GM19023 (cell line): ENCODE results near the gene SGCG.

Experiments used
- ATAC-seq: cut with Tn5 transposase; IDR thresholded peaks from one replicate; pipeline ENCODE4 v1.9.1; 2021; ENCODE audit warnings: mild to moderate bottlenecking, moderate library complexity; ENCODE audit not compliant: unreplicated experiment

Gene SGCG

GRCh38 chr13:23323946-23324709, 143.3 kb downstream of the SGCG start:
- ATAC-seq = no peak

GRCh38 chr13:23325191-23325590, 144.4 kb downstream of the SGCG start:
- no peak for ATAC-seq

GRCh38 chr13:23330356-23330755, 149.6 kb downstream of the SGCG start:
- ATAC-seq = no peak

GRCh38 chr13:23339225-23339624, 158.4 kb downstream of the SGCG start:
- ATAC-seq = no peak

GRCh38 chr13:23344931-23345595, 164.3 kb downstream of the SGCG start:
- no peak for ATAC-seq

GRCh38 chr13:23347601-23348000, 166.8 kb downstream of the SGCG start:
- no peak for ATAC-seq

GRCh38 chr13:23348262-23349127, 167.7 kb downstream of the SGCG start:
- no peak for ATAC-seq

- no peak for ATAC-seq
Measured at GRCh38 chr13:23349161-23349897, 168.6 kb downstream of the SGCG start.

GRCh38 chr13:23350009-23350408, 169.2 kb downstream of the SGCG start:
- ATAC-seq = no peak

GRCh38 chr13:23352161-23352560, 171.4 kb downstream of the SGCG start:
- no peak for ATAC-seq

GRCh38 chr13:23354520-23354919, 173.7 kb downstream of the SGCG start:
- no peak for ATAC-seq

GRCh38 chr13:23356368-23356767, 175.6 kb downstream of the SGCG start:
- no peak for ATAC-seq

GRCh38 chr13:23357349-23357748, 176.6 kb downstream of the SGCG start:
- no peak for ATAC-seq

GRCh38 chr13:23359882-23360281, 179.1 kb downstream of the SGCG start:
- no peak for ATAC-seq

- no peak for ATAC-seq
Measured at GRCh38 chr13:23365652-23366051, 184.9 kb downstream of the SGCG start.

- no peak for ATAC-seq
Measured at GRCh38 chr13:23367907-23368306, 187.1 kb downstream of the SGCG start.

GRCh38 chr13:23372264-23372906, 191.6 kb downstream of the SGCG start:
- ATAC-seq = no peak
